CD4-positive, CD25-positive, alpha-beta regulatory T cell (primary cell): ENCODE results near the gene ZFHX3. TPM values are rescaled to one million over a fixed set of nuclear protein-coding genes. Genes with fewer than 3 reads are reported as not detected.

ENCODE experiments used
- ATAC-seq, 2 donors: fragments of 150-1000 bp; cut with Tn5 transposase; one replicate each; pipeline ENCODE4 v1.10.0; 2021; ENCODE audit warnings: low read depth in 2 of 2, moderate number of reproducible peaks in 2 of 2, moderate library complexity in 1 of 2
- DNase-seq, 3 donors: peaks; one replicate each; pipeline versions ENCODE4 v3.0.0 to v3.0.0-alpha.2; 2012 to 2022; ENCODE audit warnings: mixed read lengths in 1 of 3
- H3K27ac ChIP-seq: one replicate; pipeline ENCODE4 v1.7.0; 2013; ENCODE audit warnings: mild to moderate bottlenecking, low read length; ENCODE audit not compliant: insufficient read depth, poor library complexity, severe bottlenecking
- H3K27me3 ChIP-seq: one replicate; pipeline ENCODE4 v1.7.0; 2013; ENCODE audit warnings: low read length; ENCODE audit not compliant: control insufficient read depth, insufficient read depth
- H3K36me3 ChIP-seq: one replicate; pipeline ENCODE4 v1.7.0; 2013; ENCODE audit warnings: mild to moderate bottlenecking, low read length, moderate library complexity; ENCODE audit not compliant: control insufficient read depth, insufficient read depth
- H3K4me1 ChIP-seq: 2 replicates; pipeline ENCODE4 v1.7.0; 2013; ENCODE audit warnings: mild to moderate bottlenecking, low read length; ENCODE audit not compliant: insufficient read depth, control insufficient read depth, poor library complexity, severe bottlenecking
- H3K4me3 ChIP-seq: one replicate; pipeline ENCODE4 v1.7.0; 2013; ENCODE audit warnings: low read depth, mild to moderate bottlenecking, low read length, moderate library complexity
- H3K9me3 ChIP-seq, 2 experiments: 1 replicate in 1 of 2; 2 replicates in 1 of 2; pipeline ENCODE4 v1.7.0; 2013; ENCODE audit warnings: low read length in 2 of 2, mild to moderate bottlenecking in 1 of 2, moderate library complexity in 1 of 2; ENCODE audit not compliant: control insufficient read depth in 2 of 2
- H3K27ac Mint-ChIP-seq, 3 donors: one replicate each; pipeline ENCODE4 v1.8.0; 2020 to 2022; ENCODE audit warnings: mild to moderate bottlenecking in 3 of 3, mixed read lengths in 3 of 3, moderate library complexity in 2 of 3
- H3K27me3 Mint-ChIP-seq: one replicate; pipeline ENCODE4 v1.8.0; 2022; ENCODE audit warnings: mild to moderate bottlenecking, mixed read lengths
- H3K36me3 Mint-ChIP-seq: one replicate; pipeline ENCODE4 v1.8.0; 2020; ENCODE audit warnings: mixed read lengths
- H3K4me1 Mint-ChIP-seq, 4 donors: one replicate each; pipeline ENCODE4 v1.8.0; 2020 to 2022; ENCODE audit warnings: mixed read lengths in 4 of 4, mild to moderate bottlenecking in 1 of 4
- H3K4me3 Mint-ChIP-seq, 4 donors: one replicate each; pipeline ENCODE4 v1.8.0; 2020 to 2022; ENCODE audit warnings: mild to moderate bottlenecking in 4 of 4, mixed read lengths in 4 of 4, moderate library complexity in 3 of 4
- H3K9me3 Mint-ChIP-seq, 7 donors: one replicate each; pipeline ENCODE4 v1.8.0; 2020 to 2022; ENCODE audit warnings: mixed read lengths in 7 of 7, mild to moderate bottlenecking in 3 of 7, moderate library complexity in 2 of 7
- polyA plus RNA-seq, 4 donors: library from polyadenylated mRNA; unstranded; fragments of 300-500 nt; fragmentation: Illumina TruSeq; gene quantifications; one replicate each; pipeline ENCODE4 v1.2.3, GENCODE V29; 2021
- total RNA-seq: library from RNA; stranded (reverse); gene quantifications from one replicate; pipeline ENCODE4 v1.2.3, GENCODE V29; 2022

The ZFHX3 gene
- total and polyA plus RNA-seq, 5 donors from 2014 or later, result 0.01 to 0.94 (median 0.03) TPM; not detected in 1

GRCh38 chr16:72824761-72825160 lies 223.2 kb downstream of the ZFHX3 start:
- no peak overlapping the region for H3K4me3 Mint-ChIP-seq
- no peaks in the 10 kb centered on the region for H3K27me3 Mint-ChIP-seq
- Histone ChIP-seq H3K4me1 (no peaks in the 10 kb centered on the region), H3K4me3 (no peak overlapping the region), H3K9me3 (no peaks in the 10 kb centered on the region), H3K27me3 (no peaks in the 10 kb centered on the region), H3K36me3 (no peaks in the 10 kb centered on the region), H3K27ac (no peak overlapping the region)
- DNase-seq (no peak), ATAC-seq (no peak)
- no peaks in the 10 kb centered on the region for H3K9me3 Mint-ChIP-seq
- H3K36me3 Mint-ChIP-seq, result no peaks in the 10 kb centered on the region
- no peak overlapping the region for H3K27ac Mint-ChIP-seq
- no peaks in the 10 kb centered on the region for H3K4me1 Mint-ChIP-seq

- no peak overlapping the region for H3K27ac Mint-ChIP-seq
- no peak for ATAC-seq
- H3K27me3 Mint-ChIP-seq, result no peaks in the 10 kb centered on the region
- no peak for DNase-seq
- no peaks in the 10 kb centered on the region for H3K9me3 ChIP-seq
- no peak overlapping the region for H3K4me3 Mint-ChIP-seq
- no peaks in the 10 kb centered on the region for H3K36me3 Mint-ChIP-seq
- no peaks in the 10 kb centered on the region for H3K27me3 ChIP-seq
- H3K4me3 ChIP-seq, result no peak overlapping the region
- no peak overlapping the region for H3K27ac ChIP-seq
- H3K4me1 ChIP-seq, result no peaks in the 10 kb centered on the region
- no peaks in the 10 kb centered on the region for H3K9me3 Mint-ChIP-seq
- no peaks in the 10 kb centered on the region for H3K36me3 ChIP-seq
- no peaks in the 10 kb centered on the region for H3K4me1 Mint-ChIP-seq
Measured at GRCh38 chr16:72824027-72824426, 223.9 kb downstream of the ZFHX3 start.

GRCh38 chr16:72821185-72821950 lies 226.6 kb downstream of the ZFHX3 start:
- H3K4me3 ChIP-seq, result no peak overlapping the region
- no peaks in the 10 kb centered on the region for H3K36me3 Mint-ChIP-seq
- H3K27ac ChIP-seq, result no peak overlapping the region
- no peak for DNase-seq
- H3K27ac Mint-ChIP-seq, result no peak overlapping the region
- H3K36me3 ChIP-seq, result no peaks in the 10 kb centered on the region
- H3K9me3 ChIP-seq, result no peaks in the 10 kb centered on the region
- H3K4me1 Mint-ChIP-seq, result peaks cover 0 to 1% (median 0%) of the 10 kb centered on the region in 4 donors
- no peaks in the 10 kb centered on the region for H3K27me3 Mint-ChIP-seq
- no peaks in the 10 kb centered on the region for H3K4me1 ChIP-seq
- no peaks in the 10 kb centered on the region for H3K9me3 Mint-ChIP-seq
- ATAC-seq, result no peak
- no peaks in the 10 kb centered on the region for H3K27me3 ChIP-seq
- H3K4me3 Mint-ChIP-seq, result no peak overlapping the region

GRCh38 chr16:72819345-72819744 lies 228.6 kb downstream of the ZFHX3 start:
- DNase-seq (no peak), ATAC-seq (no peak)
- H3K27me3 Mint-ChIP-seq, result no peaks in the 10 kb centered on the region
- peaks cover 0 to 1% (median 0%) of the 10 kb centered on the region in 4 donors for H3K4me1 Mint-ChIP-seq
- no peaks in the 10 kb centered on the region for H3K36me3 ChIP-seq
- H3K36me3 Mint-ChIP-seq, result no peaks in the 10 kb centered on the region
- peaks cover 0 to 3% (median 0%) of the 10 kb centered on the region in 7 donors for H3K9me3 Mint-ChIP-seq
- H3K4me3 ChIP-seq, result no peak overlapping the region
- no peaks in the 10 kb centered on the region for H3K4me1 ChIP-seq
- no peak overlapping the region for H3K27ac ChIP-seq
- H3K27ac Mint-ChIP-seq, result no peak overlapping the region
- H3K4me3 Mint-ChIP-seq, result no peak overlapping the region
- no peaks in the 10 kb centered on the region for H3K9me3 ChIP-seq
- H3K27me3 ChIP-seq, result no peaks in the 10 kb centered on the region

DNA sequence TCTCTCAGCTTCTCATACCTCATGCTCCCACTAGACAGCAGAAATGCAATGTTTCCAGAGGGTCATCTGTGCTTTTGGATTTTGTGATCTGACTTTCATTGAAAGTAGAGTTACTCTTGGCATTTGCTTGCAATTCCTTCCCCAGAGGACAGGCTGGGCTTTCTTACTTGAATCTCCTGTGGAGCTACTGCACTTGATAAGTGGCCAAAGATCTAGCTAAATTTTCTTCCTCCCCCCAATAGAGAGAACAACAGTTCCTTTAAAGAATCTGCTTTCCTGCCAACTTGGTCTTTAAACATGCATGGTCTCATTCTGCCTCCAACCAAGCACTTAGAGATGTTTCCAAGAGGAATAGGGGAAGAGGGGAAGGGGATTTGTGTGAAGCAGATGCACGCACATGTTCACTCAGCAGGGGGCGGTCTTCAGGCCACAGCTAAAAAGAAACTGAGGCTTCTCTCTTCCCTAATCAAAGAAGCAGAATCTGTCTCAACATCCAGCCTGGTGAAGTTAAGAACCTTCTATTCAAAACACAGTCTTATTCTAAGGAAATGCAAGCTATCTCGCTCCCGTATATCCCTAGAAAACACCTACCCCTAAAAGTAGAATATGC lies 229.6 kb downstream of the ZFHX3 start:
- no peak overlapping the region for H3K4me3 Mint-ChIP-seq
- Histone ChIP-seq H3K27ac (no peak overlapping the region), H3K27me3 (no peaks in the 10 kb centered on the region), H3K36me3 (no peaks in the 10 kb centered on the region), H3K4me3 (no peak overlapping the region), H3K4me1 (no peaks in the 10 kb centered on the region), H3K9me3 (no peaks in the 10 kb centered on the region)
- no peak for DNase-seq
- no peak for ATAC-seq
- H3K4me1 Mint-ChIP-seq, result peaks cover 0 to 1% (median 0%) of the 10 kb centered on the region in 4 donors
- no peaks in the 10 kb centered on the region for H3K27me3 Mint-ChIP-seq
- H3K27ac Mint-ChIP-seq, result no peak overlapping the region
- peaks cover 0 to 3% (median 0%) of the 10 kb centered on the region in 7 donors for H3K9me3 Mint-ChIP-seq
- no peaks in the 10 kb centered on the region for H3K36me3 Mint-ChIP-seq

- ATAC-seq, result no peak
- H3K27ac ChIP-seq, result no peak overlapping the region
- H3K4me3 Mint-ChIP-seq, result no peak overlapping the region
Measured at GRCh38 chr16:72815348-72816318, 232.3 kb downstream of the ZFHX3 start.

GRCh38 chr16:72814226-72814625 lies 233.7 kb downstream of the ZFHX3 start:
- Histone ChIP-seq H3K27me3 (no peaks in the 10 kb centered on the region), H3K27ac (no peak overlapping the region), H3K4me1 (no peaks in the 10 kb centered on the region), H3K36me3 (no peaks in the 10 kb centered on the region), H3K4me3 (no peak overlapping the region), H3K9me3 (no peaks in the 10 kb centered on the region)
- DNase-seq, result no peak
- Mint-ChIP-seq H3K36me3 (no peaks in the 10 kb centered on the region), H3K27me3 (no peaks in the 10 kb centered on the region), H3K4me3 (no peak overlapping the region), H3K27ac (no peak overlapping the region), H3K9me3 (peaks cover 0 to 3% (median 0%) of the 10 kb centered on the region in 7 donors), H3K4me1 (peaks cover 0 to 1% (median 0%) of the 10 kb centered on the region in 4 donors)
- ATAC-seq, result no peak

More at GRCh38 chr16:72815348-72816318, 232.3 kb downstream of the ZFHX3 start:
- Mint-ChIP-seq H3K27ac (no peak overlapping the region), H3K9me3 (peaks cover 0 to 3% (median 0%) of the 10 kb centered on the region in 7 donors), H3K36me3 (no peaks in the 10 kb centered on the region), H3K27me3 (no peaks in the 10 kb centered on the region), H3K4me1 (peaks cover 0 to 1% (median 0%) of the 10 kb centered on the region in 4 donors)
- Histone ChIP-seq H3K4me3 (no peak overlapping the region), H3K9me3 (no peaks in the 10 kb centered on the region), H3K36me3 (no peaks in the 10 kb centered on the region), H3K4me1 (no peaks in the 10 kb centered on the region), H3K27me3 (no peaks in the 10 kb centered on the region)
- no peak for DNase-seq
